ENCODE data around the gene ALG5.

DNA sequence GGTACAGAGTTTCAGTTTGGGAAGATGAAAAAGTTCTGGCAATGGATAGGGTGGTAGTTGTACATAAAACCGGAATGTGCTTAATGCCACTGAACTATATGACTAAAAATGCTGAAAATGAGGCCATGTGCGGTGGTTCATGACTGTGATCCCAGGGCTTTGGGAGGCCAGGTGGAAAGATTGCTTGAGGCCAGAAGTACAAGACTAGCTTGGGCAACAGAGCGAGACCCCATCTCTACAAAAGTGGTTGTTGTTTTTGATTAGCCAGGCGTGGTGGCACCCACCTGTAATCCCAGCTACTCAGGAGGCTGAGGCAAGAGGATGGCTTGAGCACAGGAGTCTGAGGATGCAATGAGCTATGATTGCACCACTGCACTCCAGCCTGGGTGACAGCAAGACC, 91.9 kb downstream of the ALG5 start:
- TF ChIP-seq POLR2AphosphoS5 (IDR thresholded peaks at IDR 0.05; ENCODE audit: borderline replicate concordance, low read depth, low read length) (no peak), EZH2 (IDR thresholded peaks at IDR 0.05) (no peak), FOXP2 (optimal IDR thresholded peaks at IDR 0.05; ENCODE audit: control extremely low read depth, extremely low read length, insufficient read depth) (no peak)
